Upper lobe of right lung (tissue), 1 donor: Measurements from ENCODE around the gene DPP10. TPM values are rescaled to one million over a fixed set of nuclear protein-coding genes. Genes with fewer than 3 reads are reported as not detected.
"Not testable (repeated sequence)": the region's sequence is repeated elsewhere in the genome, so short reads cannot be mapped to it uniquely, and the experiment has no call there.

ENCODE experiments used
- ATAC-seq: fragments of 200-7000 bp; cut with Tn5 transposase; one replicate; pipeline ENCODE4 v1.9.1; 2020; ENCODE audit warnings: mild to moderate bottlenecking, moderate library complexity
- DNase-seq: peaks from one replicate; pipeline ENCODE4 v3.0.0-alpha.2; 2020
- H3K27ac ChIP-seq: fragments of 200-600 bp; one replicate; pipeline ENCODE4 v1.8.0; 2022
- H3K27me3 ChIP-seq: fragments of 200-600 bp; one replicate; pipeline ENCODE4 v1.8.0; 2022; ENCODE audit warnings: mild to moderate bottlenecking
- H3K36me3 ChIP-seq: fragments of 200-600 bp; one replicate; pipeline ENCODE4 v1.8.0; 2022
- H3K4me1 ChIP-seq: fragments of 200-600 bp; one replicate; pipeline ENCODE4 v1.8.0; 2022
- H3K4me3 ChIP-seq: fragments of 200-600 bp; one replicate; pipeline ENCODE4 v1.8.0; 2022; ENCODE audit warnings: mild to moderate bottlenecking
- H3K9me3 ChIP-seq: fragments of 200-600 bp; one replicate; pipeline ENCODE4 v1.8.0; 2022
- intact Hi-C: fragments of 100-400 bp; cut with DNase I; formaldehyde crosslinking; loops from one replicate; pipeline ENCODE4 v1.11.0; 2022
- total RNA-seq: library from RNA; stranded (reverse); fragmentation: NEBNext Ultra II Directional; extraction: Animal tissue kit (Norgen Biotek cat#: 25700); gene quantifications from one replicate; pipeline ENCODE4 v1.2.1, GENCODE V29; 2021
- TF ChIP-seq, protein P1 (sequence below): fragments of 200-600 bp; IDR thresholded peaks from one replicate; pipeline ENCODE4 v1.8.0; 2022; ENCODE audit warnings: antibody characterized with exemption
- donor health status: DM: no; HTN: yes; CAD: no; lungs with severe emphysema.

Gene DPP10
- total RNA-seq, 1 donor from 2014 or later = 1.0 TPM

DNA sequence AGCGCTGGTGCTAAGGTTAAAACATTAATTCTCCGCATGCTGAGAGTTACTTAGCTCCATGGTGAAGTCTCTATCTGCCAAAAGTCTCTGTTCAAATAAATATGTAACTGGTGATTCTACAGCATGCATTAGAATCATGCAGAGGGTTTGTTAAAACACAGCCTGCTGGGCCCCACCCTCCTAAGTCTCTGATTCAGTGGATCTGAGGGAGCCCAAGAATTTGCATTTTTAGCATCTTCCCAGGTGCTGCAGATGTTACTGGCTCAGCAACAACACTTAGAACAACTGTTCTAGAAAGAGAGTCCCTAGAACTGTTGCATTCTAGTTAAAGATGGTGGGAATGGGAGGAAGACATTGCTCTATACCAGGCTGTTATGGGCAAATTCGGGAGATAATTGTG, 73.4 kb downstream of the DPP10 start:
- ATAC-seq = no peak

DNA sequence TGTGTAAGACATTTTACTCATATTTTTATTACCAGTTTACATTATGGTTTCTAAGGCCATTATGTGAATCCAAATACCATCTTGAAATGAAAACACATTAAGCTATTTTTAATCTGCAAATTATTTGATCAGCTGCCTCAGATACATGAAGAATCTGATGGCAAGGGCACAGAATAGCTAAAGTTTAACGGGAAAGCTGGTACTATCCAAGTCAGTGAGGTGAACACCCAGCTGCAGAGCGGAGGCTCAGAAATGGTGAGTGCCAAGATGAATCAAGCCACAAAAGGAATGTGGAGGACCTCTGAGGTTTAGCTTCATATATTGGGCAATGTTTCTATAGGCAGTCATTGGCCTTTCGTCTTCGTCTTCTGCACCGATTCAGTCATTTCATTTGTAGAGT, 75.1 kb downstream of the DPP10 start:
- no peaks in the 10 kb centered on the region for H3K4me1 ChIP-seq
- ATAC-seq (no peak), DNase-seq (no peak)
- no peaks in the 10 kb centered on the region for H3K36me3 ChIP-seq
- intact Hi-C loops = no loop called here
- no peak overlapping the region for H3K27ac ChIP-seq
- H3K4me3 ChIP-seq = no peak overlapping the region
- H3K27me3 ChIP-seq = no peaks in the 10 kb centered on the region
- H3K9me3 ChIP-seq = no peaks in the 10 kb centered on the region
- TF ChIP-seq, protein P1, sequence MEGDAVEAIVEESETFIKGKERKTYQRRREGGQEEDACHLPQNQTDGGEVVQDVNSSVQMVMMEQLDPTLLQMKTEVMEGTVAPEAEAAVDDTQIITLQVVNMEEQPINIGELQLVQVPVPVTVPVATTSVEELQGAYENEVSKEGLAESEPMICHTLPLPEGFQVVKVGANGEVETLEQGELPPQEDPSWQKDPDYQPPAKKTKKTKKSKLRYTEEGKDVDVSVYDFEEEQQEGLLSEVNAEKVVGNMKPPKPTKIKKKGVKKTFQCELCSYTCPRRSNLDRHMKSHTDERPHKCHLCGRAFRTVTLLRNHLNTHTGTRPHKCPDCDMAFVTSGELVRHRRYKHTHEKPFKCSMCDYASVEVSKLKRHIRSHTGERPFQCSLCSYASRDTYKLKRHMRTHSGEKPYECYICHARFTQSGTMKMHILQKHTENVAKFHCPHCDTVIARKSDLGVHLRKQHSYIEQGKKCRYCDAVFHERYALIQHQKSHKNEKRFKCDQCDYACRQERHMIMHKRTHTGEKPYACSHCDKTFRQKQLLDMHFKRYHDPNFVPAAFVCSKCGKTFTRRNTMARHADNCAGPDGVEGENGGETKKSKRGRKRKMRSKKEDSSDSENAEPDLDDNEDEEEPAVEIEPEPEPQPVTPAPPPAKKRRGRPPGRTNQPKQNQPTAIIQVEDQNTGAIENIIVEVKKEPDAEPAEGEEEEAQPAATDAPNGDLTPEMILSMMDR = no peak

More for the DNA sequence above, 73.4 kb downstream of the DPP10 start:
- H3K36me3 ChIP-seq = no peaks in the 10 kb centered on the region
- no peaks in the 10 kb centered on the region for H3K9me3 ChIP-seq
- H3K27me3 ChIP-seq = no peaks in the 10 kb centered on the region
- DNase-seq = no peak
- TF ChIP-seq, protein P1 = no peak
- H3K4me1 ChIP-seq = no peaks in the 10 kb centered on the region
- intact Hi-C loops = no loop called here
- H3K27ac ChIP-seq = no peak overlapping the region
- H3K4me3 ChIP-seq = no peak overlapping the region

GRCh38 chr2:114518738-114519137, 76.3 kb downstream of the DPP10 start:
- Histone ChIP-seq H3K27me3 (no peaks in the 10 kb centered on the region), H3K4me1 (no peaks in the 10 kb centered on the region), H3K4me3 (no peak overlapping the region), H3K9me3 (no peaks in the 10 kb centered on the region), H3K36me3 (no peaks in the 10 kb centered on the region), H3K27ac (no peak overlapping the region)
- ATAC-seq (no peak), DNase-seq (no peak)
- TF ChIP-seq, protein P1 = no peak
- intact Hi-C loops = no loop called here

DNA sequence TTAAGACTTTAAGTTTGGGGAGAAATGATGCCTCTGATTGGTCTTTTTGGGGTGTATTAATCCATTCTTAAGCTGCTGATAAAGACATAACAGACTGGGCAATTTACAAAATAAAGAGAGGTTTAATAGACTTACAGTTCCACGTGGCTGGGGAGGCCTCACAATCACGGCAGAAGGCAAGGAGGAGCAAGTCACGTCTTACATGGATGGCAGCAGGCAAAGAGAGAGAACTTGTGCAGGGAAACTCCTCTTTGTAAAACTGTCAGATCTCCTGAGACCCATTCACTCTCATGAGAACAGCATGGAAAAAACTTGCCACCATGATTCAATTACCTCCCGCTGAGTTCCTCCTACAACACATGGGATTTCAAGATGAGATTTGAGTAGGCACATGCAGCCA, 80.2 kb downstream of the DPP10 start:
- H3K4me3 ChIP-seq, H3K9me3 ChIP-seq, H3K27me3 ChIP-seq, DNase-seq, ATAC-seq, H3K36me3 ChIP-seq, intact Hi-C loops, H3K4me1 ChIP-seq, H3K27ac ChIP-seq: not testable (repeated sequence)

- intact Hi-C loops = no loop called here
- H3K27ac ChIP-seq = no peak overlapping the region
- no peak for DNase-seq
- H3K4me3 ChIP-seq = no peak overlapping the region
- no peak for ATAC-seq
- no peaks in the 10 kb centered on the region for H3K36me3 ChIP-seq
- TF ChIP-seq, protein P1 = no peak
- no peaks in the 10 kb centered on the region for H3K9me3 ChIP-seq
- no peaks in the 10 kb centered on the region for H3K4me1 ChIP-seq
- H3K27me3 ChIP-seq = no peaks in the 10 kb centered on the region
Measured at GRCh38 chr2:114525955-114526354, 83.5 kb downstream of the DPP10 start.

- DNase-seq = no peak
- ATAC-seq = no peak
- Histone ChIP-seq H3K9me3 (no peaks in the 10 kb centered on the region), H3K4me1 (no peaks in the 10 kb centered on the region), H3K36me3 (no peaks in the 10 kb centered on the region), H3K27ac (no peak overlapping the region), H3K27me3 (no peaks in the 10 kb centered on the region), H3K4me3 (no peak overlapping the region)
- intact Hi-C loops = no loop called here
- TF ChIP-seq, protein P1 = no peak
Measured at GRCh38 chr2:114526841-114527240, 84.4 kb downstream of the DPP10 start.
